ENCODE measurements around the gene PACSIN1.
"Not testable (repeated sequence)": the region's sequence is repeated elsewhere in the genome, so short reads cannot be mapped to it uniquely, and the experiment has no call there.

The PACSIN1 gene

DNA sequence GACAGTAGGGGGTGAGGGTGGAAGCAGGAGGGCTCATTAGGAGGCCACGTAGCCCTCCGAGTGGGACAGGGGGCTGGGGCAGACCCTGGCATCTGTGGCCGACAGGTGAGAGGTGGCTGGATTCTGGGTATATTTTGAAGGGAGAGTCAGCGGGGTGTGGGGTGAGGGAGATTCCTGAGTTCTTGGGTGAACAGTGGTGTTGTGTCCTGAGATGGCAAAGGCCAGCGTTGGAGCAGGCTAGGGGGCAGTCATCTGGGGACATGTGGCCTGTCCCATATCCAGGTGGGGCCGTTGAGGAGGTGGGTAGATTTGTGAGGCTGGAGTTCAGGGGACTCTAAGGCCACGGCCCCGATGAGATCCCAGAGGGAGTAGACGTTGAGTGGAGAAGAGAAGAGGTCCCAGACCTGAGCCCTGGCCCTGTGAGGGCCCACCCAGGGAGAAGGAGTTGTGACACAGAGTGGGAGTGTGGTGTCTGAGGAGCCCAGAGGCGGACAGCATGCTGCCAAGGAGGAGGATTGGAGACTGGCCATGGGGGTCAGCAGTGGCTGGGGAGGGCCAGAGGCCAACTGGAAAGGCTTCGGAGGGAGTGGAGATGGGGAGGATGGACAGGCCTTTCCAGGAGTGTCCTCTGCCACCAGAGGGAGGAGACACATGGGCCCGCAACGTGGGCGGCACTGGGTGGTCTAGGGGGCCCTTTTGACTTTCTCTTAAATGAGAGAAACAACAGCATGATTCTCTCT, 19.6 kb downstream of the PACSIN1 start:
- DNase-seq: no peak

DNA sequence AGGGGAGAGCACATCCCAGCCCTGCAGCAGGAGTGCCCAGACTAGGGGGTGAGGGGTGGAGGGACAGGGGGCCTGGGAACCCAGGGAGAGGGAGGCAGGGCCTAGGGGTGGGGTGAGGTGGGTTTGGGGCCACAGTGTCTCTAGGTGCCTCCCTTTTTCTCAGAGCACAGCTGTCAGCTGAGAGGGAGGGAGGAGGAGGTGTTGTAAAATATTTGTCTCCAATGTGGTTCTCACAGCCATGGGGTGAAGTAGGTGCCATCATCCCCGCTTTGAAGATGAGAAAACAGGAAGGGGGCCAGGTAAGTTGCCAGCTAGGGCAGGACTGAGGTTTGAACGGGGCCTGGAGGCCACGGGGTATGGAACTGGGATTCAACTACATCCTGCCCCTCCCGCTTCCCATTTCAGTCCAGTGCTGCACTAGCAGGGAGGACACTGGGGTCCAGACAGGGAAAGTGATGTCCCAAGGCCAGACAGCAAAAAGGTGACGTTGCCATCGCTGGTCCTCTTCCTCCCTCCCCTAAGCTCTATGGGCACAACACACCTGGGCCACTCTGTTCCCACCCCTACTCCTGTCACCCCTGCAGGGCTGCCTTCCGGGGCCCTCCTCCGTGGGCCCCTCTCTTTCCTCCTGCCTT, 20.3 kb downstream of the PACSIN1 start:
- DNase-seq: no peak

DNA sequence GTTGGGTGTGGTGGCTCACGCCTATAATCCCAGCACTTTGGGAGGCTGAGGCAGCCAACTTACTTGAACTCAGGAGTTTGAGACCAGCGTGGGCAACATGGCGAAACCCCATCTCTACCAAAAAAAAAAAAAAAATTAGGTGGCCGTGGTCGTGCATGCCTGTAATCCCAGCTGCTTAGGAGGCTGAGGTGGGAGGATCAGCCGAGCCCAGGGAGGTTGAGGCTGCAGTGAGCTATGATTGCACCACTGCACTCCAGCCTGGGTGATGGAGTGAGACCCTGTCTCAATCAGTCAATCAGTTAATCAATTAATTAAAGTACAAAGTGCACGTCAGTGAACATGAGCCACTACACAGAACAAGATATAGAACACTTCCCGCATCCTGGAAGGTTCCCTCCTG, 21.0 kb downstream of the PACSIN1 start:
- DNase-seq: not testable (repeated sequence)

DNA sequence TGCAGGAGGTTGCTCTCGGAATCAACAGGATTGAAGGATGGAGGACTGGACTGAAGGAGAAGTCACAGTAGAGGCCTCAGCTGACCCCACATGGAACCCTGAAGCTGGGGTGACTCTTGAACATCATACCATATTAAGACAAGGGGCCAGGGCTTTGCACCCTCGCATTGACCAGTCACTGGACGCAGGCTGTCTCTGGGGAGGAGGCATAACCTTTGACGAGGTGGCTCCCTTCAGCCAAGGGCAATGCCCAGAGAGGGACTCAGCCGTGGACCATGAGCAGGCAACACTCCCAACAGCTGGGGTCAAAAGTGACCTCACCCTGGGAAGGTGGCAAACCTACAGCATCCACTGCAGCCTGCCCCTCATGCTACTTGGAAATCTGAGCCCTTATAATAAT, 21.7 kb downstream of the PACSIN1 start:
- DNase-seq: no peak

DNA sequence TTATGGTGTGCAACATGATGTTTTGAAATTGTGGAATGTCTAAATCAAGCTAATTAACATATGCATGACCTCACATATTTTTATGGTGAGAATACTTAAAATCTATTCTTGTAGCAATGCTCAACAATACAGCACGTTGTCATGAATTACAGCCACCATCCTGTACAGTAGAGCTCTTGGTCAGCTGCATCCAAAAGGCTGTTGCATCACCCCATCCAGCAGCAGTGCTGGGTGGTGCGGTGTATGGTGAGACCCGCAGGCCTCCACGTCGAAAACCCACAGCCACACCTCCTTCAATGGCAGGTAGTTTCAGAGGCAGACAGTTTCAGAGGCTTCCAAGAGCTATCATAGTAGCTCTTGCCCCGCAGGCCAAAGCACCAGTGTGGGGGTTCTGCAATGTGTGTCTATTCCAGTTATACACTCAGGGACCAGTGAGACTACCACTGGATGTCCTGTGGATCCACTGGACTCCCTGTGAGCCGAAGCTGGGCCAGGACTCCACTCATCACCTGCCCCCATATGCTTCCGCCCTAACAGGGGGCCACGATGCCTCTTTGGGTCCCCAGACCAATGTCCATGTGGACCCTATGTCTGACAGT, 23.4 kb downstream of the PACSIN1 start:
- no peak for DNase-seq

DNA sequence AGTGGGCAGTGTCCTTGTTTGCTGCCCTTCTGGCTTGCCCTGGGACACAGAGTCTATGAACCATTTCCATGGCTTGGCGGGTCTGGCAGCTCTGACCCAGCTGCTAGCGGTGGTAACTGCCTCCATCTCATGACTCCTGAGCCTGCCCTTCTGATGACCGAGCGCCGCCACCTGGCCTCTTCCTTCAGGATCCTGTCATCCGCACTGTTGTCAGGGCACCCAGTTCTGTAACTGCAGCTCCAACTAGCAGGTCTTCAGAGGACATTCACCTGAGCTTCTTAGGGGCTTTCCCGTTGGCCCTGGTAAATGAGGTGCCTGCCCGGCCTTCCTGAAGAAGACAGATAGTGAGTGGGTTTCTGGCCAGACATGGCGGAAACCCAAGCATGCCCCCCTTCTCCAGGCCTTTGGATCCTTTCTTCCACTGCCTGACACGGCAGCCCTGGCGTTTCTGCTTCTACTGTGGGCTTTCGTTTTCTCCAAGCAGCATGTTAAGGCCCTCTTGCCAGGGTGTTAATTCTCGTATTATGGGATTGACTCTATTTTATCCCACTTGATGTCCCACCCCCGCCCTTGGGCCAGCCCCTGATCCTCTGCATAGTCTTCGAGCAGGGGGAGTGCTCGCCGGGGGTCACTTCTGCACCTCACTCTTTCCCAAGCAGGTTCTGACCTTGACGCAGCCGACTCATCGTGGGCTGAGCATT, 24.7 kb downstream of the PACSIN1 start:
- DNase-seq: no peak

DNA sequence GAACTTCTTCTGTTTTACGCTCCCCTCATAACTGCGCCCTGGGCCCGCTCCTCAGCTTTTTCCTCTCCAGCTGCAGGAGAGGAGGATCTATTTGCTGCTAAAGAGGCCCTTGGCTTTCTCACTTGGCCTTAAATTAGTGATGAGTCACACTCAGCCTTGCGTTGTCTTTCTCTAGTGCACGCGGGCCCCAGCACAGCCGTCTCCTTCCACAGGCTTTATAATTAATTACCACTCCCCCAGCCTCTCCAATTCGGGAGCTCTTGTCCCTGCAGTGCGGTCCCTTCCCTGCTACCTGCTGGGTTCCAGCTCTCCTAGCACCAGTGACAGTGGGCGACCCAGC, 25.2 kb downstream of the PACSIN1 start:
- peak; percentile 13 for DNase-seq

DNA sequence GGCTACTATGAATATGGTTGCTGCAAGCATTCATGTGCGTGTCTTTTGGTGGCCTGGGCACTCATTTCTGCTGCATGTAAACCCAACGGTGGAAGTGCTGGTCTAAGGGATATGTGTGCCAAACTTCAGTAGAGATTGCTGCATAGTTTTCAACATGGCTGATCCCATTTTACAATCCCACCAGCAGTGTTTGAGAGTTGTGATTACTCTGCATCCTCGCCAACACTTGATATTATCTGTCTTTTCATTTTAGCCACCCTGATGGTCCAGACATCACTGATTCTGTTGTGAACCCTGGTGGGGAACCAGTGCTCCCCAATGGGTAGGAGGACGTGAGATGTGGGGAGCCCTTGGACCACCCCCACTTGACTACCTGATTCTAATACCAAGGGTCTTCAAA, 27.5 kb downstream of the PACSIN1 start:
- DNase-seq: no peak

DNA sequence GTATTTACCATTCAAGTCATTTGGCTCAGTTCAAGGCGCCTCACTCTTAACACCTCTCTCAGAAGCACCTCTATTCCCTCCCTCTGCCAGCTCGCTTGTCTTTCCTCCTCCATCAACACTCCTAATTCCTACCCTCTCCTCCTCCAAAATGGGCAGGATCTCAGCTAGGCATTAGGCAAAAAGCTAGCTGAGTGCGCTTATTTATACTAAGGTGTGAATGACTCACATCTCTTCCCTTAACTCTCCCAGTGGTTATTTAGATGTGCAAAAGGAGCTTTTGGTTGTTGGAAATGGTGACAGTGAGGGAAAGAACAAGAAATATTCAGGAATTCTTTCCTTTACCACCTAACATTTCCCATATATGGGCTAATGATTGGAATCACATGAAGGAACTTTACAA, 29.1 kb downstream of the PACSIN1 start:
- DNase-seq: no peak

DNA sequence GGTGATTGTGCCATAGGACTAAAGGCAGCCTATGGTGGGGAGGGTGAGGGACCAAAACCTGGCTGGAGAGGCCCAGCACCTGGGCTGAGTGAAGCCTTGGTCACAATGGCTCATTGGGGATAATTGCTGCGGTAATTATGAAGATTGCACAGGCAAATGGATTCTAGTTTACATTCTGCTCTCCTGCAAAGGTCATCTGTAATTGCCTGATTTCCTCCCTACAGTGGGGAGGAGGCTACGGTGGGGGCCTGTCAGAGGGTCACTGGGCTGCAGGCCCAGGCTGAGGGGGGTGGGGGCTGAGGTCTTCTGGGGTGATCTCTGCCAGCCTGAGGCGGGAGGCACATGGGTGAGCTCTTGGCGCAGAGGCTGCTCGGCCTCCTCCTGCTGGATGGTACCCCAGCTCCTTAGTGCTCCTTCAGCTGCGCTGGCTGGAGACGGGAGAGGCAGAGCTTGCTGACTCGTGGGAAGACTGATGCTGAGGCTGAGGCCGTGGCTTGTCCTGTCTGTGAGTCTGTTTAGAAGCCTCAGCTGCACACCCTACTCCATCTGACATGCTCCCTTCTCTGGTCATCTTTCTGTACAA, 30.3 kb downstream of the PACSIN1 start:
- no peak for DNase-seq

DNA sequence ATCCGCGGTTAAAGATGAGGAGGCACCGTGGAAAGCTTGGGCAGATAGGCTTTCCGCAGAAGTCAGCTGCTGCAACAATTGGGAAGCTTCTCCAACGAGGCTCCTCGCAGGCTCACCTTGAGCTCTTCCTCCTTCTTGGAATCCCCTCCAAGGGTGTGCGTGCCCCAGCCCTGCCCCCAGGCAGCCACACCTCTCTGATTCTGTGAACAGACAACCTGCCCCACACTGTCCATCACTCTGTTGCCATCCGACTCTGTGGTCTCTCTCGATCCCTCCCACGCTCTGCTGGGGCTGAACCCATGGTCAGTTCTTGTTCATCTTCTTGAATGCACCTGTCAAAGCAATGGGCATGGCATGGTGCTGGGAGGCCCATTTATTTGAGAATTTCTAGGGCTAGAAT, 31.5 kb downstream of the PACSIN1 start:
- DNase-seq: no peak

DNA sequence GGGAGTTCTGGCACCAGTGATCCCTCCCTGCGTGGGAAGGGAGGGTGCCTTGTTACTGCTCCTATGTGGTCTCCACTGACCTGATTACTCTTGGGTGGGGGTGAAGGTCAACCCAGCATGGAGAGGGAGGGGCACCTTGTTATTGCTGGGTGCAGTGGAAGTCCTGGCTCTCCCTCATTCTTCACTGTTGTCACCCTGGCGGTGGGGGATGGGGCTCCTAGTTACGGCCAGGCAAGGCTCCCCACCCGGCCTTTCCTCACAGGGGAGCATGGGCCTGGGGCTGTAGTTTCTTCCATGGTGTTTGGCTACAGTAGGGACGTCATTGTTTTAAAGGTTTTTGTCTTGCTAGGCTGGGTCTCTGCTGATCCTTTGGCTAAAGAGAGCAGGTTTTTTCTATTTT, 40.8 kb downstream of the PACSIN1 start:
- no peak for DNase-seq

DNA sequence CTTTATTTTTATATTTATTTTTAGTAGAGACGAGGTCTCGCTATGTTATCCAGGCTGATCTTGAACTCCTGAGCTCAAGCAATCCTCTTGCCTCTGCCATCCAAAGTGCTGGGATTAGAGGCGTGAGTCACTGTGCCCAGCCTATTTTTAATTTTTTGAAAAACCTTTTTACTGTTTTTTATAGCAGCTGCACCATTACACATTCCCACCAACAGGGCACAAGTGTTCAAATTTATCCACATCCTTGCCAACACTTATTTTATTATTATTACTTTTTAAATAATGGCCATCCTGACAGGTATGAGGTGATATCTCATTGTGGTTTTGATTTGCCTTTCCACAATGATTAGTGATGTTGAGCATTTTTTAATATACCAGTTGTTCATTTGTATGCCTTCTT, 42.5 kb downstream of the PACSIN1 start:
- peak; percentile 3 for DNase-seq

DNA sequence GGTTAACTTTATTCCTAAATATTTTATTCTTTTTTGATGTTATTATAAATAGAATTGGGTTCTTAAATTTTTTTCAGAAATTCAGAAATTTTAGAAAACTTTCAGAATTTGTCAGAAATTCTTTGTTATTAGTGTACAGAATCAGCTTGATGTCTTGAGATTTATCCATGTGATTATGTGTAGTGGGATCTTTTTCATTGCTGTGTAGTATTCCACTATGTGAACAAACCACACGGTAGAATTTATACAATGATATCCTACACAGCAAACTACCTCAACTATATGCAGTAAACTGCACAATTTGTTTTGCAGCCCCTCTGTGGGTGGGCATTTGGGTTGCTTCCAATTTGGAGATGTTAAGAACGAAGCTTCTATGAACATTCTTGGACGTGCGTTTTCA, 43.9 kb downstream of the PACSIN1 start:
- DNase-seq: no peak

DNA sequence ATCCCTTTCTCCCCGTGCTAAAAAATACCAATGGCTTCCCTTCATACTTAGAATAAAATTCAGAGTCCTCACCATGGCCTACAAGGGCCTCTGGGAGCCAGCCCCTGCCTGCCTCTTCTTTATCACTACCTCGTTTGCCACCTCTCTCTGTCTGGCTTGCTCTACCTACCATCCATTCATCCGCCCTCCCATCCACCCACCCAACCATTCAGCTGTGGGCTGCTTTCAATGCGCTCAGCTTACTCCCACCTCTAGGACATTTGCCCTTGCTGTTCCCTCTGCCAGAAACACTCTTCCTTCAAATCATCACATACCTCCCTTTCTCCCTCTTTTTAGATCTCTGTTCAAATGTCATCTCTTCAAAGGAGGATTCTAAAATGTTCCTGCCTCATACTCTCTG, 44.4 kb downstream of the PACSIN1 start:
- DNase-seq: no peak

DNA sequence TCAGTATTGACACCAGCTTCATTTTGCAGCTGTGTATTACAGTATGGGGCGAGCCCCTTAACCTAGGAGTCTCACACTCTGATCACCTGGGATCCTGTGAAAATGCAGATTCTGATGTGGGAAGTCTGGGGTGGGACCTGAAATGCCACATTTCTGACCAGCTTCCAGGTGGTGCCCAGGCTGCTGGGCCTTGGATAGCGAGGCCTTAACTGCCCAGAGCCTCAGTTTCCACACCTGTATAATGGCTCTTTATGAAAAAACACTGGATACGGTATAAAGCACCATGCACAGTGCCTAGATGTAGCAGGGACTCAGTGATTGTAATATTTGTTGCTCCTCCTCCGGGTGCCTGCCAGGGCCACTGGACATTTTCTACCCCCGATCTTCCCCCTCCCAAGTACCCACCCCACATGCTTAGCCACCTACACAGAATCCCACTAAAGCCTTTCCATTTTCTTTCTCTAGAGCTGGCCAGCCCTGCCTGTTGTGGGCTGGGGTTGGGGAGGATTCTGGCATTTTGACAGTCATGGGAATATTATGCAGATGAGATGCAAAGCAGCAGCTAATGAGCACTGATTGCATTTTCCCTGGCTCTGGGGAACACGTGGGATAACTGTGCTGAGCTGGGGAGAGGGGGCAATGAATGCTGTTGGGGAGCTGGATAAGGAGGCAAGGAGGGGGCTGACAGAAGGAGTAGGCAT, 45.5 kb downstream of the PACSIN1 start:
- no peak for DNase-seq

DNA sequence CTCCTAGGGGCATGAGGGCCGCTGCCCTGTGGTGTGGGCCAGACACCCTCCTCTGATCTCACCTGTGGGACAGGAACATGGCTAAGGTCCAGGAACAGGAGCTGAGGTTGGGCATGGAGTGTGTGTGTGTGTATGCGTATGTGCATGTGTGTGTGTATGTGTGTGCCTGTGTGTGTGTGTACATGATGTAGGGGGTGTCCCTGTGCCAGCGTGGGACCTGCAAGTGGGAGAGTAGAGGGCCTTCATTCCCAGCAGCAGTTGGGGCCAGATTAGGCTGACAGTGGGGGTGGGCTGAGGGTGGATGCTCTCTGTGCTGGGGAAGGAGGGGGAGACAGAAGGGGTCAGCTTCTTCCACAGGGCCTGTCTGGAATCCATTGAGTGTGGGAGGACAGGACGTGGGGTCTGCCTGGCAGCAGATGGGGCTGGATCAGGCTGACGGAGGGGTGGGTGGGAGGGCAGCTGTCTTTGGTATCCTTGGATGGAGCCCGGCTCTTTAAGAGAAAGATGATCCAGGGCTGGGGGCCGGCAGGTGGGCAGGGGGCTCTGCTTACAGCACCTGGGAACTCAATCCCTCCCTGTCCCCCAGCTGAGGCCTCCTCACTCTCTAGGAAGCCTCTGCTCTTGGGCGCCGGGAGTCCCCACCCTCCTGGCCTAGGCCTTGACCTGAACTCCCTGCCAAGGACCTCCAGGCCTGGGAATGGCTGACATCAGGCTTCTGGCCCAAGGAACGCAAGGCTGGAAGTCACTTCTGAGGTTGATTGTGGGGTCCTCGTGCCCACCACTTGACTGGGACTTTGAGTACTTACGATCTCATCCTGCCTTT, 46.2 kb downstream of the PACSIN1 start:
- no peak for DNase-seq

DNA sequence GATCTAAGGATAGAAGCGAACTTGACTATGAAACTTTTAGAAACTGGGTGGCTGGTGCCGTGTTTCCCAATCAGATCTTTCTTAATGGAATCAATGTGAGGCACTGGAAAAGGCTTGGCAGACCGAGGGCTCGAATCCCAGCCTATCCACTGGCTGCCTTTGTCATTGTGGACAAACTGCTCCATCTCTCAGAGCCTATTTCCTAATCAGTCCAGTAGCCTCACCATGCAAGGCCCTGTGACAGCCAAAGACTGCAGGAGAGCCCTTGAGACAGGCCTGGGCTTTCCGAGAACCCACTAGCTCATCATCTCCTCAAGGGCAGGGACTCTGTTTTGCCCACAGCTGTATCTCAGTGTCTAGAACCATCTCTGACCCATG, 46.9 kb downstream of the PACSIN1 start:
- no peak for DNase-seq

DNA sequence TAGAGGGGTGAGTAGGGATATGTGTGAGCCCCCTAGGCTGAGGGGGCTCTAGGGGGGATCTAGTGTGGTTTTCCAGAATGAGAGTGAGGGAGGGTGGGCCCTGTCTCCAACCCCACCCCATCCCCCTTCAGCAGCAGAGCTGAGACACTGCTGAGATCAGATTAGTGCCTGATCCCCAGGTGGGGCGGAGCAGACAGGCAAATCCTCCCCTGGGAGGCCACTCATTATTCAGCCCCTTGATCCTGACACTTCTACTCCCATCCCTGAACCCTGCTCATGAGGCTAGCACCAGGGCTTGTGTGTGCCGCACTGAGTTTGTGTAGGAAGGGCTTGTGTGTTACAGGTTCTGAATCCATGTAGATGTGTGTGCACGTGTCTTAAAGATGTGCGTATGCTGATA, 47.8 kb downstream of the PACSIN1 start:
- no peak for DNase-seq

DNA sequence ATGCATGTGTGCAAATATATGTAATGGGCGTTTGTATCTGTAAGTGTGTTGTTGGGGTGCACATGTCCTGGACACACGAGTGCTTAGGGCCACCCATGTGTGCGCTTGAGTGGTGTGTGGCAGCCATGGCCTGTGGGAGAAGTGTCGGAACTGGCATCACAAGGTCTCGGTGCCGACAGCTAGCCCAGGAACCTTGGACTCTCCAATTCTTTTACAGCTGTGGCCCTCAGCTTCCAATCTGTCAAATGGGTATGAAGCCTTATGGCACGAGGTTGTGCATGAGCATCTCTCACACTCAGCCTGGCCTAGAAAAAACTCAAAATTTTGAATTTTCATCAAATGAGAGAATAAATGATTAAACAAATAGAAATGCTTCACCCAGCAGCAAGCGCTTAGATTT, 48.2 kb downstream of the PACSIN1 start:
- no peak for DNase-seq

DNA sequence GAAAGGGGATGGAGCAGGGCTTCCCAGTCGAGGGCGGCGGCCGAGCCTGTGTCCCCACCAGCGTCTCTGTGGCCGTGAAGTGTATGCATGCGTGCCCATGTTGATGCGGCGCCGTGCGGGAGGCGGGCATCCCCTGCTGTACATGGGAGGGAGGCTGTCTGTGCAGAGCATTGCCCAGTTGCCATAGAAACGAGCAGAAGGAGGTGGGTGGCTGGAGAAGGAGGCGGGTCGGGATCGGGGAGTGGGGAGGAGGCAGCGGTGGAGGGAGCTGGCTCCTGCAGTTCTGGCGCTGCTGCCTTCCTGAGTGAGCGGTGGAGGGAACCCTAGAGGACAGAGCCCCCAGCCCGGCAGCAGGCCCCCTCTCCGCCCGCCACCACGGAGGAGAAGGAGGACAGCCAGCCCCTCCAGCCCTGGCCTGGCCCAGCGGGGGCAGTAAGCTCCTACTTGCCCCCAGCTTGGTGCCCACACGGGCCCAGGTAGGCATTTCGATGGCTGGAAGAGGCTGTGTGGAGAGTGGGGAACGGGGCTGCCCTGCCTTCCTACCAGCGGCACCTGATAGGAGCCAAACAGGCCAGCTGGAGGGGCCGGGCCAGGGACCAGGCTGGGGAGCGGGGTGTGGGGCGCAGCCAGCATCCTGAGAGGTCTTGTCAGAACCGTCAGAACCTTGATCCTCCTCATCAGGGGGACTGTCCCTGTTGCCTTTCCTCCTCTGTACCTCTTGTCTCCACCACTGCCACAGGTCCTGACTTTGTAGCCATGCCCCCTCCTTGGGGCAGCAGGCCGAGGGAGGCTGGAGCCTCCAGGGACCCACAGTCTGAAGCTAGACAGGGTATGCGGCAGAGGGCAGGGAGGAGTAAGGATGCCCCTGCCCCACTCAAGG, 49.0 kb downstream of the PACSIN1 start:
- DNase-seq: peak; percentile 42
